Liver (tissue), 3 donors: ENCODE data around the gene A1CF.

Experiments used
- EGR1 ChIP-seq, 2 donors: IDR thresholded peaks; 2 replicates each; pipeline ENCODE4 v1.6.1; 2016 to 2018; ENCODE audit warnings: antibody characterized with exemption in 2 of 2, low read depth in 2 of 2
- GABPA ChIP-seq, 2 donors: IDR thresholded peaks in 1 of 2; conservative IDR thresholded peaks in 1 of 2; 2 replicates each; pipeline ENCODE4 v1.6.1; 2016; ENCODE audit warnings: antibody characterized with exemption in 2 of 2, mild to moderate bottlenecking in 1 of 2, moderate library complexity in 1 of 2
- REST ChIP-seq: IDR thresholded peaks from 2 replicates; pipeline ENCODE4 v1.6.1; 2016; ENCODE audit warnings: antibody characterized with exemption, mild to moderate bottlenecking
- RXRA ChIP-seq, 2 donors: IDR thresholded peaks; 2 replicates each; pipeline ENCODE4 v1.6.1; 2017 to 2018; ENCODE audit warnings: antibody characterized with exemption in 2 of 2, mild to moderate bottlenecking in 1 of 2
- SP1 ChIP-seq: IDR thresholded peaks from 2 replicates; pipeline ENCODE4 v1.6.1; 2018; ENCODE audit warnings: antibody characterized with exemption, mild to moderate bottlenecking
- TAF1 ChIP-seq: conservative IDR thresholded peaks from 2 replicates; pipeline ENCODE4 v1.6.1; 2016; ENCODE audit warnings: antibody characterized with exemption, mild to moderate bottlenecking
- TF ChIP-seq, protein P1 (sequence below): fragments of 150-350 bp; IDR thresholded peaks from 2 replicates; pipeline ENCODE4 v1.5.1; 2017; ENCODE audit warnings: improper control_type of control experiment, low read depth, low read length; ENCODE audit not compliant: missing input control
- donor health status: healthy.
- donor health status: healthy.

DNA sequence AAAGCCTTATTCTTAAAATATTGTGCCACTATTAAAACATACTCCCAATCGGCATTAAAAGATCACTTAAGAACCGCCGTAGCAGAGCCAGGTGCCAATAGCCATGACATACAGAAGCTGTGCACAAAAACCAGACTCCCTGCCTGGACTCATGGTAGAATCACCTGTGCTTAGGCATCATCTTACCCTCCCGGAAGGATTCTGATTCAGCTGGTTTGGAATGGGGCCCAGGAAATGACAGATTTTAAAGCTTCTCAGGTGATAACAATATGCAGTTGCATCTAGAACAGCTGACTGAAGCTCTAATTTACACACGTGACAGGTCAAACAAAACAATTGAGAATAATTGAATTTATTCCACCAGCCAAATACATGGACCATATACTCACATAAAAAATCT, 10.7 kb downstream of the A1CF start:
- TF ChIP-seq TAF1 (no peak), SP1 (no peak), REST (no peak), EGR1 (IDR thresholded peaks at IDR 0.05; ENCODE audit: low read depth in 2 of 2) (no peak), GABPA (IDR thresholded peaks at IDR 0.05 in 1 of 2, conservative IDR thresholded peaks at IDR 0.05 in 1 of 2) (no peak), RXRA (IDR thresholded peaks at IDR 0.05) (no peak)
- TF ChIP-seq, protein P1, sequence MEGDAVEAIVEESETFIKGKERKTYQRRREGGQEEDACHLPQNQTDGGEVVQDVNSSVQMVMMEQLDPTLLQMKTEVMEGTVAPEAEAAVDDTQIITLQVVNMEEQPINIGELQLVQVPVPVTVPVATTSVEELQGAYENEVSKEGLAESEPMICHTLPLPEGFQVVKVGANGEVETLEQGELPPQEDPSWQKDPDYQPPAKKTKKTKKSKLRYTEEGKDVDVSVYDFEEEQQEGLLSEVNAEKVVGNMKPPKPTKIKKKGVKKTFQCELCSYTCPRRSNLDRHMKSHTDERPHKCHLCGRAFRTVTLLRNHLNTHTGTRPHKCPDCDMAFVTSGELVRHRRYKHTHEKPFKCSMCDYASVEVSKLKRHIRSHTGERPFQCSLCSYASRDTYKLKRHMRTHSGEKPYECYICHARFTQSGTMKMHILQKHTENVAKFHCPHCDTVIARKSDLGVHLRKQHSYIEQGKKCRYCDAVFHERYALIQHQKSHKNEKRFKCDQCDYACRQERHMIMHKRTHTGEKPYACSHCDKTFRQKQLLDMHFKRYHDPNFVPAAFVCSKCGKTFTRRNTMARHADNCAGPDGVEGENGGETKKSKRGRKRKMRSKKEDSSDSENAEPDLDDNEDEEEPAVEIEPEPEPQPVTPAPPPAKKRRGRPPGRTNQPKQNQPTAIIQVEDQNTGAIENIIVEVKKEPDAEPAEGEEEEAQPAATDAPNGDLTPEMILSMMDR = no peak
